Measurements from ENCODE around the gene RSPO4.
A peak's percentile ranks its signal among the peaks of the same experiment; 100 is the strongest.

RSPO4 gene

GRCh38 chr20:967796-968742 is 34.0 kb downstream of the RSPO4 start:
- DNase-seq: no peak

GRCh38 chr20:965956-966355 is 36.2 kb downstream of the RSPO4 start:
- no peak for DNase-seq

- no peak for DNase-seq
Measured at GRCh38 chr20:963795-964194, 38.3 kb downstream of the RSPO4 start.

- no peak for DNase-seq
Measured at GRCh38 chr20:962683-963082, 39.4 kb downstream of the RSPO4 start.

- no peak for DNase-seq
Measured at GRCh38 chr20:962223-962622, 39.9 kb downstream of the RSPO4 start.

GRCh38 chr20:961768-962167 is 40.3 kb downstream of the RSPO4 start:
- DNase-seq: no peak

GRCh38 chr20:959996-960615 is 42.0 kb downstream of the RSPO4 start:
- no peak for DNase-seq

GRCh38 chr20:958936-959815 is 42.9 kb downstream of the RSPO4 start:
- DNase-seq: no peak

- DNase-seq: no peak
Measured at GRCh38 chr20:957544-957943, 44.6 kb downstream of the RSPO4 start.

- DNase-seq: peak; percentile 69
Measured at GRCh38 chr20:956330-956951, 45.7 kb downstream of the RSPO4 start.

- DNase-seq: no peak
Measured at GRCh38 chr20:955656-956055, 46.5 kb downstream of the RSPO4 start.

GRCh38 chr20:955111-955510 is 47.0 kb downstream of the RSPO4 start:
- DNase-seq: no peak

- DNase-seq: no peak
Measured at GRCh38 chr20:953742-954141, 48.4 kb downstream of the RSPO4 start.

GRCh38 chr20:952196-952795 is 49.8 kb downstream of the RSPO4 start:
- DNase-seq: no peak

GRCh38 chr20:951384-952169 is 50.5 kb downstream of the RSPO4 start:
- no peak for DNase-seq

- no peak for DNase-seq
Measured at GRCh38 chr20:949717-950116, 52.4 kb downstream of the RSPO4 start.

- DNase-seq: no peak
Measured at GRCh38 chr20:946826-947225, 55.3 kb downstream of the RSPO4 start.

GRCh38 chr20:945841-946240 is 56.3 kb downstream of the RSPO4 start:
- no peak for DNase-seq

- DNase-seq: no peak
Measured at GRCh38 chr20:944774-945410, 57.2 kb downstream of the RSPO4 start.

- DNase-seq: no peak
Measured at GRCh38 chr20:944148-944547, 58.0 kb downstream of the RSPO4 start.

- no peak for DNase-seq
Measured at GRCh38 chr20:942611-943010, 59.5 kb downstream of the RSPO4 start.
